ENCODE measurements around the gene FNDC3B.

The FNDC3B gene

GRCh38 chr3:172317984-172318383, 278.6 kb downstream of the FNDC3B start:
- TF ChIP-seq CTCF (IDR thresholded peaks at IDR 0.05; ENCODE audit: insufficient read depth, missing control alignments) = no peak
- DNase-seq (ENCODE audit: insufficient read length, low spot score) = no peak
- no peak for FAIRE-seq

GRCh38 chr3:172319595-172319994, 280.2 kb downstream of the FNDC3B start:
- FAIRE-seq (no peak), DNase-seq (ENCODE audit: insufficient read length, low spot score) (no peak)
- no peak for TF ChIP-seq CTCF (IDR thresholded peaks at IDR 0.05; ENCODE audit: insufficient read depth, missing control alignments)

- DNase-seq (ENCODE audit: insufficient read length, low spot score) = no peak
- no peak for FAIRE-seq
- no peak for TF ChIP-seq CTCF (IDR thresholded peaks at IDR 0.05; ENCODE audit: insufficient read depth, missing control alignments)
Measured at GRCh38 chr3:172320468-172320867, 281.1 kb downstream of the FNDC3B start.

GRCh38 chr3:172321035-172321434, 281.7 kb downstream of the FNDC3B start:
- no peak for TF ChIP-seq CTCF (IDR thresholded peaks at IDR 0.05; ENCODE audit: insufficient read depth, missing control alignments)
- FAIRE-seq (no peak), DNase-seq (ENCODE audit: insufficient read length, low spot score) (no peak)

GRCh38 chr3:172323894-172324610, 284.7 kb downstream of the FNDC3B start:
- TF ChIP-seq CTCF (IDR thresholded peaks at IDR 0.05; ENCODE audit: insufficient read depth, missing control alignments) = no peak
- FAIRE-seq = no peak
- DNase-seq (ENCODE audit: insufficient read length, low spot score) = no peak

- DNase-seq (ENCODE audit: insufficient read length, low spot score) (no peak), FAIRE-seq (no peak)
- TF ChIP-seq CTCF (IDR thresholded peaks at IDR 0.05; ENCODE audit: insufficient read depth, missing control alignments) = no peak
Measured at GRCh38 chr3:172324611-172325203, 285.3 kb downstream of the FNDC3B start.

GRCh38 chr3:172325461-172325860, 286.1 kb downstream of the FNDC3B start:
- no peak for TF ChIP-seq CTCF (IDR thresholded peaks at IDR 0.05; ENCODE audit: insufficient read depth, missing control alignments)
- DNase-seq (ENCODE audit: insufficient read length, low spot score) (no peak), FAIRE-seq (no peak)
